Lower leg skin (tissue), 3 donors: ENCODE measurements around the gene CYB561D2.

Source experiments
- CTCF ChIP-seq, 3 donors: fragments of 450-650 bp; IDR thresholded peaks; one replicate each; pipeline ENCODE4 v1.5.1; 2016; ENCODE audit warnings: antibody characterized with exemption in 3 of 3, mild to moderate bottlenecking in 3 of 3, moderate library complexity in 2 of 3
- POLR2A ChIP-seq, 2 donors: fragments of 450-650 bp; IDR thresholded peaks; one replicate each; pipeline ENCODE4 v1.6.1; 2016 to 2017; ENCODE audit warnings: antibody characterized with exemption in 2 of 2, mild to moderate bottlenecking in 1 of 2, moderate library complexity in 1 of 2

GRCh38 chr3:50316657-50317242, 33.9 kb upstream of the CYB561D2 start:
- TF ChIP-seq CTCF (IDR thresholded peaks at IDR 0.05) (no peak), POLR2A (IDR thresholded peaks at IDR 0.05) (no peak)
